Measurements from ENCODE around the gene PLA2G4C. TPM values are rescaled to one million over a fixed set of nuclear protein-coding genes. Genes with fewer than 3 reads are reported as not detected.
"Not testable (repeated sequence)": the region's sequence is repeated elsewhere in the genome, so short reads cannot be mapped to it uniquely, and the experiment has no call there.

PLA2G4C gene
- total and polyA plus RNA-seq, 7 experiments from 2014 or later = 1.2 to 21.2 (median 6.4) TPM

GRCh38 chr19:48088991-48089390 lies 21.6 kb downstream of the PLA2G4C start:
- POLR2A ChIA-PET; ATAC-seq; H3K4me1 ChIP-seq (ENCODE audit: control insufficient read depth in 2 of 2, insufficient read depth in 2 of 2, low read length in 2 of 2); H3K27me3 ChIP-seq (ENCODE audit: control insufficient read depth in 2 of 2, insufficient read depth in 2 of 2, low read length in 2 of 2); H3K27ac ChIP-seq (ENCODE audit: low read depth, low read length); H3K27ac Mint-ChIP-seq; DNase-seq; H3K4me3 ChIP-seq (ENCODE audit: low read length); H3K4me3 Mint-ChIP-seq; intact Hi-C loops (cut with micrococcal nuclease); CTCF ChIA-PET; H3K4me1 Mint-ChIP-seq; H3K36me3 ChIP-seq (ENCODE audit: control insufficient read depth in 2 of 3, insufficient read depth in 3 of 3, low read length in 3 of 3): not testable (repeated sequence)
- peaks cover 0 to 24% (median 5%) of the 10 kb centered on the region in 5 donors for H3K27me3 Mint-ChIP-seq
- peaks cover 0 to 10% (median 0%) of the 10 kb centered on the region in 3 experiments for H3K9me3 ChIP-seq (ENCODE audit: control insufficient read depth in 2 of 3, low read length in 3 of 3)
- peaks cover 2 to 17% (median 9%) of the 10 kb centered on the region in 11 donors for H3K9me3 Mint-ChIP-seq
- H3K36me3 Mint-ChIP-seq = peaks cover 0 to 10% (median 9%) of the 10 kb centered on the region in 5 donors

DNA sequence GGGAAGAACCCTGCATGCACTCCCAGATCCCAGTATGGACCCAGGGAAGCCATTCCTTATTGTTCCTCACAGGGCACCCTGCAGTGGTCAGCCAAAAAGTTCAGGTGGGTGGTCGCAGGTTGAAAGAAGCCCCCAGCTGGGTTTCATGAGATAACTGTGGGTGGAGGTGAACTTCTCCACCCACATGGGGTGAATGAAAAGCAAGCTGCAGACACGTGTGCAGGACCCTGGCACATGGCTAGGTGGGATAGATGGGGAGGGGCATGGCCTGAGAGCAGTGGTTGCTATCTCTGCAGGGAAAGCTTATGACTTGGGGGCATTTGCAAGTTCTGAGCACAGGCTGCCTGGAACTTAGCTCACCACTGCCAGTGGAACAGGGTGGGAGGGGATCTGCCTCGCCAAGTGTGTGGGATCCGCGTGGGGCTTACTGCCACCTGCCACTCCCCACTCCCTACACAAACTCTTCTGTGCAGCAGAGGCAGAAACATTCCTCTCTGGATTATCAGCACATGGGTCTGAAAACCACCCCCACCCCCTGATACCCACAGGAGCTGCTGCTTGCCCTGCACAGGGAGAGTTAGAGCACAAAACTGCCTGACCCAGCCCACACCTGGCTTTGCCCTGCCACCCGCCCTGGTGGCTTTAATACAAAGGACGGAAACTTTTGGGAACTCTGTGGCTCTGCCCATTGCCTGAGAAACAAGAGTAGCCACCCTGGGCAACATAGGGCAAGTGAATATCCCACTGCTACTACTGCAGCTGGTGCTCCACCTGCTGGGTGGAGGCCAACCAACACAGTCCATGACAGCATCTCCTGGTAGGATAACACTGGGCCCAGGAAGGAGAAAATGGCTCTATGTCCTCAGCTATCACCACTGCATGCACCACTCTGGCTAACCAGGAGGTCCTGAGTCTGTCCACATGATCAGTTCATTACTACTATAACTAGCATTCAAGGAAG lies 24.4 kb downstream of the PLA2G4C start:
- H3K27ac Mint-ChIP-seq = no peak overlapping the region
- H3K4me1 Mint-ChIP-seq = no peaks in the 10 kb centered on the region
- DNase-seq = no peak
- no peaks in the 10 kb centered on the region for H3K36me3 Mint-ChIP-seq
- POLR2A ChIA-PET = no interaction called here
- Histone ChIP-seq H3K4me3 (ENCODE audit: low read length) (no peak overlapping the region), H3K9me3 (ENCODE audit: control insufficient read depth in 2 of 3, low read length in 3 of 3) (no peaks in the 10 kb centered on the region), H3K27ac (ENCODE audit: low read depth, low read length) (no peak overlapping the region), H3K36me3 (ENCODE audit: control insufficient read depth in 2 of 3, insufficient read depth in 3 of 3, low read length in 3 of 3) (no peaks in the 10 kb centered on the region), H3K4me1 (ENCODE audit: control insufficient read depth in 2 of 2, insufficient read depth in 2 of 2, low read length in 2 of 2) (no peaks in the 10 kb centered on the region), H3K27me3 (ENCODE audit: control insufficient read depth in 2 of 2, insufficient read depth in 2 of 2, low read length in 2 of 2) (no peaks in the 10 kb centered on the region)
- CTCF ChIA-PET = interaction anchor here (0.5 kb wide), 1 partner anchor 47 kb away, joined by 3 read pairs; no protein-coding TSS in a partner anchor
- intact Hi-C loops (cut with micrococcal nuclease) = no loop called here
- no peak overlapping the region for H3K4me3 Mint-ChIP-seq
- no peaks in the 10 kb centered on the region for H3K9me3 Mint-ChIP-seq
- H3K27me3 Mint-ChIP-seq = peaks cover 0 to 18% (median 5%) of the 10 kb centered on the region in 5 donors
- ATAC-seq = no peak

DNA sequence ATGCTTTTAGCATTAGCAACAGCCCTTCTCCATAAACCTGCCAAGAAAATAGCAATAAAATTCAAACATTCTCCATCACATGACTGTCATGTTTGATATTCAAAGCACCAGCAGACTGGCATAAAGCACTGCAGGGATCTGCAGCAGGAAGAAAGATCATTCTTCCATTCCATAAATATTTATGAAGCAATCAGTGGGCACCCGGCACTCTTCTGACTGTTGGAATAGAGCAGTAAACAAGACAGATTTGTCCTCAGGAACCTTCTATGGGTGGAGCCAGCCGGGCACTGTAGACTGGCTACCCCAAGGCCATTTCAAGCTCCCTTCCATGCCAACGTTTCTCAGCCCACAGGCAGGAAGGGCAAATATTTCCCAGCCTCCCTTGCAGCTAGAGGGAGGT lies 25.5 kb downstream of the PLA2G4C start:
- peaks cover 0 to 15% (median 5%) of the 10 kb centered on the region in 5 donors for H3K27me3 Mint-ChIP-seq
- H3K36me3 ChIP-seq (ENCODE audit: control insufficient read depth in 2 of 3, insufficient read depth in 3 of 3, low read length in 3 of 3) = no peaks in the 10 kb centered on the region
- no peaks in the 10 kb centered on the region for H3K36me3 Mint-ChIP-seq
- no peaks in the 10 kb centered on the region for H3K4me1 Mint-ChIP-seq
- no peak overlapping the region for H3K4me3 ChIP-seq (ENCODE audit: low read length)
- no peak overlapping the region for H3K27ac Mint-ChIP-seq
- H3K27ac ChIP-seq (ENCODE audit: low read depth, low read length) = no peak overlapping the region
- intact Hi-C loops (cut with micrococcal nuclease) = no loop called here
- ATAC-seq (no peak), DNase-seq (no peak)
- H3K27me3 ChIP-seq (ENCODE audit: control insufficient read depth in 2 of 2, insufficient read depth in 2 of 2, low read length in 2 of 2) = no peaks in the 10 kb centered on the region
- ChIA-PET CTCF (interaction anchor here (0.5 kb wide), 1 partner anchor 48 kb away, joined by 3 read pairs; no protein-coding TSS in a partner anchor), POLR2A (no interaction called here)
- H3K4me1 ChIP-seq (ENCODE audit: control insufficient read depth in 2 of 2, insufficient read depth in 2 of 2, low read length in 2 of 2) = no peaks in the 10 kb centered on the region
- H3K9me3 ChIP-seq (ENCODE audit: control insufficient read depth in 2 of 3, low read length in 3 of 3) = no peaks in the 10 kb centered on the region
- no peak overlapping the region for H3K4me3 Mint-ChIP-seq
- H3K9me3 Mint-ChIP-seq = no peaks in the 10 kb centered on the region

DNA sequence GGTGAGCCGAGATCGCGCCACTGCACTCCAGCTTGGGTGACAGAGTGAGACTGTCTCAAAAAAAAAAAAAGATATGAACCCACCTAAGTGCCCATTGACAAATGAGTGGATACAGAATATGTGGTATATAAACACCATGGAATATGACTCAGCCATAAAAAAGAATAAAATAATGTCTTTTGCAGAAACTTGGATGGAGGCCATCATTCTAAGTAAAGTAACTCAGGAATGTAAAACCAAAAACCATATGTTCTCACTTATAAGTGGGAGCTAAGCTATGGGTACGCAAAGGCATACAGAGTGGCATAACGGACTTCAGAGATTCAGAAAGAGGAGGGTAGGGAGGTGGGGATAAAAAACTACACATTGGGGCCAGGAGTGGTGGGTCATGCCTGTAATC lies 29.5 kb downstream of the PLA2G4C start:
- intact Hi-C loops (cut with micrococcal nuclease) = no loop called here
- Mint-ChIP-seq H3K36me3 (peaks cover 0 to 6% (median 3%) of the 10 kb centered on the region in 5 donors), H3K27ac (no peak overlapping the region), H3K4me3 (no peak overlapping the region), H3K9me3 (no peaks in the 10 kb centered on the region), H3K27me3 (peaks cover 0 to 17% (median 0%) of the 10 kb centered on the region in 5 donors), H3K4me1 (no peaks in the 10 kb centered on the region)
- Histone ChIP-seq H3K27me3 (ENCODE audit: control insufficient read depth in 2 of 2, insufficient read depth in 2 of 2, low read length in 2 of 2) (no peaks in the 10 kb centered on the region), H3K4me1 (ENCODE audit: control insufficient read depth in 2 of 2, insufficient read depth in 2 of 2, low read length in 2 of 2) (no peaks in the 10 kb centered on the region), H3K27ac (ENCODE audit: low read depth, low read length) (no peak overlapping the region), H3K36me3 (ENCODE audit: control insufficient read depth in 2 of 3, insufficient read depth in 3 of 3, low read length in 3 of 3) (no peaks in the 10 kb centered on the region), H3K4me3 (ENCODE audit: low read length) (no peak overlapping the region), H3K9me3 (ENCODE audit: control insufficient read depth in 2 of 3, low read length in 3 of 3) (no peaks in the 10 kb centered on the region)
- CTCF ChIA-PET = no interaction called here
- POLR2A ChIA-PET = no interaction called here
- ATAC-seq = no peak
- no peak for DNase-seq

DNA sequence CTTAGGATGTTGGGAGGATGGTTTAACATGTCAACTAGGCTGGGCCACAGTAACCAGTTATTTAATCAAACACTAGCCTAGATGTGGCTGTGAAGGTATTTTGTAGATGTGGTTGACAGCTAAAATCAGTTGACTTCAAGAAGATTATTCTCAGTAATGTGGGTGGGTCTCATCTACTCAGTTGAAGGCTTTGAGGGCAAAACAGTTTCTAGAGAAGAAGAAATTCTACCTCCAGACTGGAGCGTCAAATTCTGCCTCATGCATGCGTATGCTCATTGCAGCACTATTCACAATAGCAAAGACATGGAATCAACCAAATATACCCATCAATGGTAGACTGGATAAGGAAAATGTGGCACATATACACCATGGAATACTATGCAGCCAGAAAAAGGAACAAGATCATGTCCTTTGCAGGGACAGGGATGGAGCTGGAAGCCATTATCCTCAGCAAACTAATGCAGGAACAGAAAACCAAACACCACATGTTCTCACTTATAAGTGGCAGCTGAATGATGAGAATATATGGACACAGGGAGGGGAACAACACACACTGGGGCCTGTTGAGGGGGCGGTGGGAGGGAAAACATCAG lies 40.3 kb downstream of the PLA2G4C start:
- DNase-seq, CTCF ChIA-PET: not testable (repeated sequence)

DNA sequence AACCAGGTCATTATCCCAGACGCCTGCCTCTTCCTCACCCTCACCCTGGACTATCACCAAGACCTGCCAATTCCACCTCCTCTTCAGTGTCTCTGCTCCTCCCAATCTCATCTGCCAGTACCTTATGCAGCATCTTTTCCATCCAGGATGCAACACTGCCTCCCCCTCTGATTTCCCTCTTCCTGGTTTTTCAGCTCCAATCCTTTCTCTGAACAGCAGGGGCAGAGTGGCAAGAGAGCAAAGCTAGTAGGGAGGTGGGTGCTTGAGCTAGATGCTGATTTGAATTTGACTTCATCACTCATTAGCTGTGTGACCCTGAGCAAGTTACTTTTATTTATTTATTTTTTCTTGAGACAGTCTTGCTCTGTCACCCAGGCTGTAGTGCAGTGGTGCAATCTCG lies 41.2 kb downstream of the PLA2G4C start:
- no peak overlapping the region for H3K4me3 ChIP-seq (ENCODE audit: low read length)
- no peak overlapping the region for H3K27ac Mint-ChIP-seq
- H3K9me3 Mint-ChIP-seq = peaks cover 0 to 4% (median 0%) of the 10 kb centered on the region in 11 donors
- DNase-seq (no peak), ATAC-seq (no peak)
- H3K4me1 Mint-ChIP-seq = no peaks in the 10 kb centered on the region
- CTCF ChIA-PET = no interaction called here
- H3K27me3 Mint-ChIP-seq = peaks cover 0 to 5% (median 0%) of the 10 kb centered on the region in 5 donors
- no peaks in the 10 kb centered on the region for H3K4me1 ChIP-seq (ENCODE audit: control insufficient read depth in 2 of 2, insufficient read depth in 2 of 2, low read length in 2 of 2)
- no peaks in the 10 kb centered on the region for H3K36me3 ChIP-seq (ENCODE audit: control insufficient read depth in 2 of 3, insufficient read depth in 3 of 3, low read length in 3 of 3)
- intact Hi-C loops (cut with micrococcal nuclease) = no loop called here
- POLR2A ChIA-PET = no interaction called here
- no peaks in the 10 kb centered on the region for H3K9me3 ChIP-seq (ENCODE audit: control insufficient read depth in 2 of 3, low read length in 3 of 3)
- no peak overlapping the region for H3K27ac ChIP-seq (ENCODE audit: low read depth, low read length)
- no peaks in the 10 kb centered on the region for H3K27me3 ChIP-seq (ENCODE audit: control insufficient read depth in 2 of 2, insufficient read depth in 2 of 2, low read length in 2 of 2)
- no peak overlapping the region for H3K4me3 Mint-ChIP-seq
- peaks cover 0 to 10% (median 0%) of the 10 kb centered on the region in 5 donors for H3K36me3 Mint-ChIP-seq

More for the DNA sequence above, 40.3 kb downstream of the PLA2G4C start:
- H3K27ac Mint-ChIP-seq; H3K4me3 ChIP-seq (ENCODE audit: low read length); H3K27me3 Mint-ChIP-seq; intact Hi-C loops (cut with micrococcal nuclease); H3K27me3 ChIP-seq (ENCODE audit: control insufficient read depth in 2 of 2, insufficient read depth in 2 of 2, low read length in 2 of 2); H3K4me3 Mint-ChIP-seq; H3K4me1 ChIP-seq (ENCODE audit: control insufficient read depth in 2 of 2, insufficient read depth in 2 of 2, low read length in 2 of 2); H3K36me3 ChIP-seq (ENCODE audit: control insufficient read depth in 2 of 3, insufficient read depth in 3 of 3, low read length in 3 of 3); ATAC-seq; H3K27ac ChIP-seq (ENCODE audit: low read depth, low read length); H3K4me1 Mint-ChIP-seq; POLR2A ChIA-PET; H3K9me3 ChIP-seq (ENCODE audit: control insufficient read depth in 2 of 3, low read length in 3 of 3); H3K9me3 Mint-ChIP-seq: not testable (repeated sequence)
- peaks cover 0 to 10% (median 0%) of the 10 kb centered on the region in 5 donors for H3K36me3 Mint-ChIP-seq

All from naive thymus-derived CD4-positive, alpha-beta T cell (primary cell).